Transverse colon (tissue), 4 donors: ENCODE data around the gene IFI44. TPM values are rescaled to one million over a fixed set of nuclear protein-coding genes. Genes with fewer than 3 reads are reported as not detected.

Experiments
- DNase-seq: peaks from one replicate; pipeline ENCODE4 v3.0.0-alpha.2; 2019
- H3K27ac ChIP-seq, 4 donors: fragments of 200-600 bp; sonication (generic); 2 replicates each; pipeline ENCODE4 v1.5.1; 2016 to 2018; ENCODE audit warnings: inconsistent platforms in 4 of 4
- H3K27me3 ChIP-seq: fragments of 200-600 bp; sonication (generic); 2 replicates; pipeline ENCODE4 v1.5.1; 2017; ENCODE audit warnings: inconsistent platforms
- H3K36me3 ChIP-seq, 4 donors: fragments of 200-600 bp; sonication (generic); 2 replicates each; pipeline ENCODE4 v1.5.1; 2017 to 2019; ENCODE audit warnings: inconsistent platforms in 4 of 4
- H3K4me1 ChIP-seq, 4 donors: fragments of 200-600 bp; sonication (generic); 2 replicates each; pipeline ENCODE4 v1.5.1; 2017 to 2020; ENCODE audit warnings: inconsistent platforms in 4 of 4
- H3K4me3 ChIP-seq, 4 donors: fragments of 200-600 bp; sonication (generic); 1 replicate in 1 of 4; 2 replicates in 3 of 4; pipeline versions ENCODE4 v1.5.1 to v1.6.1; 2017 to 2019; ENCODE audit warnings: inconsistent platforms in 4 of 4
- H3K9me3 ChIP-seq, 2 donors: fragments of 200-600 bp; sonication (generic); 2 replicates each; pipeline ENCODE4 v1.5.1; 2017 to 2019; ENCODE audit warnings: inconsistent platforms in 2 of 2
- EP300 ChIP-seq: sonication (generic); formaldehyde crosslinking; IDR thresholded peaks from one replicate; pipeline ENCODE4 v1.6.1; 2017; ENCODE audit warnings: antibody characterized with exemption, low read depth
- POLR2A ChIP-seq: fragments of 450-650 bp; IDR thresholded peaks from one replicate; pipeline ENCODE4 v1.6.1; 2016; ENCODE audit warnings: antibody characterized with exemption, mild to moderate bottlenecking, moderate library complexity
- POLR2AphosphoS5 ChIP-seq, 3 donors: sonication (generic); formaldehyde crosslinking; IDR thresholded peaks; one replicate each; pipeline ENCODE4 v1.6.1; 2016; ENCODE audit warnings: antibody characterized with exemption in 3 of 3
- WGBS, 2 donors: methylation state at CpG; one replicate each; pipeline ENCODE4 v1.1.5; 2018; ENCODE audit warnings: low coverage in 1 of 2; 5-methylcytosine and 5-hydroxymethylcytosine counted together
- in situ Hi-C, 4 donors: fragments of 200-750 bp; cut with MboI; loops; one replicate each; pipeline versions ENCODE4 v1.15.0 to v1.15.1; 2017; ENCODE audit warnings: low sequenced_read_pairs in 3 of 4, low pct_ligation_motif_present in 1 of 4, low pct_unique_long_range_greater_than_20kb in 1 of 4
- intact Hi-C: fragments of 100-400 bp; cut with DNase I; formaldehyde crosslinking; loops from one replicate; pipeline ENCODE4 v1.15.1; 2023; ENCODE audit warnings: low total_unique reads
- total RNA-seq, 4 donors: library from RNA; depleted of rRNA; stranded (reverse); fragments of >200 nt; gene quantifications; one replicate each; pipeline ENCODE4 v1.1.0, GENCODE V29; 2016
- TF ChIP-seq, protein P1 (sequence below), 5 experiments: fragments of 200-600 bp in 3 of 5; fragments of 450-650 bp in 2 of 5; sonication (generic) in 3 of 5; IDR thresholded peaks; 1 replicate in 2 of 5; 2 replicates in 3 of 5; pipeline ENCODE4 v1.5.1; 2016 to 2017; ENCODE audit warnings: antibody characterized with exemption in 5 of 5, inconsistent platforms in 3 of 5, mild to moderate bottlenecking in 2 of 5, moderate library complexity in 1 of 5

IFI44 gene
- total RNA-seq, 4 donors from 2014 or later = 5.9 to 9.7 TPM; not detected in 2

DNA sequence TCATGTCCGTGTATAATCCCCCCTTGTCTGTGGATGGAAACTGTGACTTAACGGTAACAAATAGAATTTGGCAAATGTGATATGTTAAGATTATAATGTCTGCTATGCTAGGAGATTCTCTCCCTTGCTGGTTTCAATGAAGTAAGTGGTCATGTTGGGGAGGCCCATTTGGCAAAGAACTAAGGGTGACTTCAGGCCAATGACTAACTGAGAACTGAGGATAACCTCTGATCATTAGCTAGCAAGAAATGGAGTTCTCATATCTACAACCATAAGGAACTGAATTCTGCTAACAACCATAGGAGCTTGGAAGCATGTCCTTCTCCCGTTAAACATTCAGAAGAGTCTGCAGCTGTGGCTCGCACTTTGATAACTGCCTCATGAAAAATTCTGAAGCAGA lies 27.1 kb upstream of the IFI44 start:
- in situ Hi-C loops = loop anchor here in 1 of 4 donors (10.0 kb wide), 1 partner anchor 52 kb away; no protein-coding TSS in a partner anchor
- H3K27ac ChIP-seq = no peak overlapping the region

DNA sequence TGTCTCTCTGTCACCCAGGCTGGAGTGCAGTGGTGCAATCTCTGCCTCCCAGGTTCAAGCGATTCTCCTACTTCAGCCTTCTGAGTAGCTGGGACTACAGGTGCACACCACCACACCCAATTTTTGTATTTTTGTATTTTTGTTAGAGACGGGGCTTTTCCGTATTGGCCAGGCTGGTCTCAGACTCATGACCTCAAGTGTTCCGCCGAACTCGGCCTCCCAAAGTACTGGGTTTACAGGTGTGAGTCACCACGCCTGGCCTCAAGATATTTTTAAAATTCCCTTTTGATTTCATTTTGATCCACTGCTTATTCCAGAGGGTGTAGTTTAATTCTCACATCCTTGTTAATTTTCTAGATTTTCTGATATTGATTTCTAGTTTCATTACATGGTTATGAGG lies 25.6 kb upstream of the IFI44 start:
- TF ChIP-seq, protein P1, sequence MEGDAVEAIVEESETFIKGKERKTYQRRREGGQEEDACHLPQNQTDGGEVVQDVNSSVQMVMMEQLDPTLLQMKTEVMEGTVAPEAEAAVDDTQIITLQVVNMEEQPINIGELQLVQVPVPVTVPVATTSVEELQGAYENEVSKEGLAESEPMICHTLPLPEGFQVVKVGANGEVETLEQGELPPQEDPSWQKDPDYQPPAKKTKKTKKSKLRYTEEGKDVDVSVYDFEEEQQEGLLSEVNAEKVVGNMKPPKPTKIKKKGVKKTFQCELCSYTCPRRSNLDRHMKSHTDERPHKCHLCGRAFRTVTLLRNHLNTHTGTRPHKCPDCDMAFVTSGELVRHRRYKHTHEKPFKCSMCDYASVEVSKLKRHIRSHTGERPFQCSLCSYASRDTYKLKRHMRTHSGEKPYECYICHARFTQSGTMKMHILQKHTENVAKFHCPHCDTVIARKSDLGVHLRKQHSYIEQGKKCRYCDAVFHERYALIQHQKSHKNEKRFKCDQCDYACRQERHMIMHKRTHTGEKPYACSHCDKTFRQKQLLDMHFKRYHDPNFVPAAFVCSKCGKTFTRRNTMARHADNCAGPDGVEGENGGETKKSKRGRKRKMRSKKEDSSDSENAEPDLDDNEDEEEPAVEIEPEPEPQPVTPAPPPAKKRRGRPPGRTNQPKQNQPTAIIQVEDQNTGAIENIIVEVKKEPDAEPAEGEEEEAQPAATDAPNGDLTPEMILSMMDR (IDR thresholded peaks at IDR 0.05) = no peak
- TF ChIP-seq POLR2AphosphoS5 (IDR thresholded peaks at IDR 0.05) = no peak
- no peak for TF ChIP-seq POLR2A
- TF ChIP-seq EP300 = no peak
- intact Hi-C loops (no loop called here), in situ Hi-C loops (loop anchor here in 1 of 4 donors (10.0 kb wide), 1 partner anchor 51 kb away; no protein-coding TSS in a partner anchor)
- DNase-seq = no peak
- Histone ChIP-seq H3K27me3 (no peaks in the 10 kb centered on the region), H3K4me1 (peaks cover 0 to 24% (median 4%) of the 10 kb centered on the region in 4 donors), H3K27ac (no peak overlapping the region), H3K36me3 (no peaks in the 10 kb centered on the region), H3K9me3 (no peaks in the 10 kb centered on the region), H3K4me3 (no peak overlapping the region)
- WGBS, 2 donors = 93 to 94% methylated on average over 5 to 7 of the region's 7 CpGs

More for the DNA sequence above, 27.1 kb upstream of the IFI44 start:
- no peaks in the 10 kb centered on the region for H3K27me3 ChIP-seq
- DNase-seq = no peak
- no peaks in the 10 kb centered on the region for H3K9me3 ChIP-seq
- H3K4me1 ChIP-seq = peaks cover 0 to 28% (median 6%) of the 10 kb centered on the region in 4 donors
- H3K36me3 ChIP-seq = no peaks in the 10 kb centered on the region
- TF ChIP-seq POLR2AphosphoS5 (IDR thresholded peaks at IDR 0.05) (no peak), EP300 (no peak), POLR2A (no peak)
- TF ChIP-seq, protein P1 (IDR thresholded peaks at IDR 0.05) = no peak
- intact Hi-C loops = no loop called here
- WGBS, 2 donors = 76 to 84% methylated on average over 3 to 4 of the region's 4 CpGs
- no peak overlapping the region for H3K4me3 ChIP-seq

DNA sequence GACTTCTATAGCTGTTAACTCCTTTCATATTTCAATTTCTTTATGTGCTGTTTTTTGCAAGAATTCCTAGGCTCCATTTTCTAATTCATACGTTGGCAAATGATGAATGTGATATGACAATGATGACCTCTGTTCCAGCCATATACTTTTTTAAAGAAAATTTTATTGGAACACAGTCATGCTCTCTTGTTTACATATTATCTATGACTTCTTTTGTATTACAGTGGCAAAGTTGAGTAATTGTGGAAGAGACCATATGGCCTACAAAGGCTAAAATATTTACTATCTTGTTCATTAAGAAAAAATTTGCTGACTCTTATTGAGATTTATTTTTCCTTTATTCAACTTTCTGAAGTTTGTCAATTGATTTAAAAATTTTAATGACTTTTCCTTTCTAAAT lies 22.3 kb upstream of the IFI44 start:
- H3K4me3 ChIP-seq = no peak overlapping the region
- H3K27me3 ChIP-seq = no peaks in the 10 kb centered on the region
- H3K27ac ChIP-seq = no peak overlapping the region
- DNase-seq = no peak
- TF ChIP-seq POLR2A = no peak
- no peak for TF ChIP-seq POLR2AphosphoS5 (IDR thresholded peaks at IDR 0.05)
- no peak for TF ChIP-seq EP300
- TF ChIP-seq, protein P1 (IDR thresholded peaks at IDR 0.05) = no peak
- peaks cover 0 to 3% (median 0%) of the 10 kb centered on the region in 4 donors for H3K4me1 ChIP-seq
- no peaks in the 10 kb centered on the region for H3K36me3 ChIP-seq
- intact Hi-C loops (no loop called here), in situ Hi-C loops (loop anchor here in 1 of 4 donors (10.0 kb wide), 1 partner anchor 47 kb away; no protein-coding TSS in a partner anchor)
- 50 to 68% methylated on average over 1 of the region's 1 CpG for WGBS, 2 donors
- no peaks in the 10 kb centered on the region for H3K9me3 ChIP-seq

GRCh38 chr1:78630600-78630999 lies 19.0 kb upstream of the IFI44 start:
- WGBS, 2 donors = 63 to 92% methylated on average over 2 of the region's 2 CpGs
- TF ChIP-seq POLR2AphosphoS5 (IDR thresholded peaks at IDR 0.05) (no peak), POLR2A (no peak), EP300 (no peak)
- TF ChIP-seq, protein P1 (IDR thresholded peaks at IDR 0.05) = no peak
- Histone ChIP-seq H3K4me3 (no peak overlapping the region), H3K36me3 (no peaks in the 10 kb centered on the region), H3K9me3 (no peaks in the 10 kb centered on the region), H3K27ac (no peak overlapping the region), H3K27me3 (no peaks in the 10 kb centered on the region), H3K4me1 (no peaks in the 10 kb centered on the region)
- intact Hi-C loops (no loop called here), in situ Hi-C loops (no loop called here)
- DNase-seq = no peak
